ENCODE measurements around the gene HSPH1. TPM values are rescaled to one million over a fixed set of nuclear protein-coding genes. Genes with fewer than 3 reads are reported as not detected.
A peak's percentile ranks its signal among the peaks of the same experiment; 100 is the strongest.

The HSPH1 gene
- total and polyA plus RNA-seq, 2 of the 8 experiments (the other 6 are each of a cell fraction or from before 2014, with no cell fraction given): 14.2 to 145 TPM

DNA sequence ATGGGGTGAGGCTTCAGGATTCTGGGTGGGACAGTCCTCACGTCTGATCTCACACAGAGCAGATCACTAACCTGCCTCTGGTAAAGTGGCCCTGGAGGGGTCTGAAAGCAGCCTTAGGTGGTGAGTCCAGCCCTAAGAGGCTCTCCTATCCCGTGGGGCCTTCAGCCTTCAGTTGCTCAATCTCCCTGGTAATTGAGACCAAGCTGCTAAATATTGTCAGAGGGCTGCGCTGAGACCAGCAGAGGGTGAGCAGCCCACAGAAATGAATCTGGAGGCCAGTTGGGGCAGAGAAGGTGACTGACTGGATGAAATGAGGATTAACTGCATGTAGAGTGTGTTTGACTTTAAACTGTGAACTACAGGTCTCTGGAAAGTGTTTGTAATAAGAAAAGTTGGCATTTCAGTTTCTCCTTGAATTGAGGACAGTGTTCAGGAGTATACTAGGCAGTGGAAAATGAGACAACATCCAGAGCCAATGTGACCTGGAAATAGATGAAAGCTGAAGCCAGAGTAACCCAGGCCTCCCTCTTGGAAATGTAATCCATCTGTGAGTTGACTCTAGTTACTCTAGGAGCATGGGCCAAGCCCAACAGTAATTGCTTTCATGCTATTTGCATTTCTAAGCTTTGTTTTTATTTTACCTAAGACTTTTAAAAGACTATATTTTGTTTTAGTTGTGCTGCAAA is 14.3 kb upstream of the HSPH1 start:
- H2BK5ac ChIP-seq (ENCODE audit: low read depth, low read length): no peak overlapping the region
- ChIA-PET CTCF (ENCODE audit: partially characterized antibody) (interaction anchor here (1.1 kb wide), 1 partner anchor 267 kb away, joined by 3 read pairs; no protein-coding TSS in a partner anchor), POLR2A (ENCODE audit: partially characterized antibody) (no interaction called here)
- no peak overlapping the region for H3K14ac ChIP-seq (ENCODE audit: insufficient read length)
- no peaks in the 10 kb centered on the region for H3K79me2 ChIP-seq (ENCODE audit: control insufficient read depth in 1 of 2, insufficient read depth in 2 of 2, low read length in 2 of 2)
- TF ChIP-seq HDAC2 (IDR thresholded peaks at IDR 0.05; ENCODE audit: borderline replicate concordance in 1 of 2, low read depth in 2 of 2, low read length in 2 of 2) (no peak), TEAD4 (IDR thresholded peaks at IDR 0.05; ENCODE audit: low read depth, low read length) (no peak), TBP (IDR thresholded peaks at IDR 0.05; ENCODE audit: low read depth, low read length) (no peak), RAD21 (IDR thresholded peaks at IDR 0.05 in 1 of 2, conservative IDR thresholded peaks at IDR 0.05 in 1 of 2; ENCODE audit: low read depth in 2 of 2, low read length in 2 of 2) (0 out of 4 replicates have a peak, but pooled peaks of 1 of the 2 experiments have one; percentile 7), MAX (IDR thresholded peaks at IDR 0.05) (no peak), MAFK (IDR thresholded peaks at IDR 0.05; ENCODE audit: low read depth, low read length) (no peak), SUZ12 (IDR thresholded peaks at IDR 0.05; ENCODE audit: low read length) (no peak), SAP30 (IDR thresholded peaks at IDR 0.05; ENCODE audit: insufficient read depth, insufficient replicate concordance, low read length) (no peak)
- H3K4me1 ChIP-seq (replicated peaks in 1 of 4; ENCODE audit: control insufficient read depth in 3 of 4, insufficient read depth in 4 of 4, low read length in 3 of 4): no peaks in the 10 kb centered on the region; a peak in 1 of 7 replicates
- no peak overlapping the region for H3K4ac ChIP-seq (replicated peaks; ENCODE audit: insufficient read length, low read depth, low read length)
- DNase-seq (ENCODE audit: low read depth in 1 of 2, low spot score in 2 of 2) (no peak), FAIRE-seq (no peak)
- H4K91ac ChIP-seq (replicated peaks; ENCODE audit: insufficient read length, low read length): no peak overlapping the region
- H3K18ac ChIP-seq (ENCODE audit: extremely low read depth, low read length): no peak overlapping the region
- H4K5ac ChIP-seq (ENCODE audit: insufficient read length, low read depth, low read length): no peak overlapping the region
- WGBS, 2 experiments (ENCODE audit: extremely low coverage in 1 of 2, insufficient coverage in 1 of 2, insufficient read length in 1 of 2, insufficient replicate concordance in 2 of 2, low coverage in 1 of 2, low lambda C conversion rate in 2 of 2, missing lambda C conversion rate in 1 of 2): 89% methylated on average over 3 of the region's 3 CpGs; no CpG with 5 or more reads in 1 of the 2 experiments
- no peak overlapping the region for H3K23ac ChIP-seq (ENCODE audit: insufficient read length)
- H2BK120ac ChIP-seq (replicated peaks; ENCODE audit: low read depth, low read length): no peak overlapping the region
- H3K27ac ChIP-seq (ENCODE audit: low read depth, low read length): no peak overlapping the region
- no peak overlapping the region for H2AK5ac ChIP-seq (ENCODE audit: low read depth, low read length)
- H3K36me3 ChIP-seq (ENCODE audit: control insufficient read depth in 2 of 4, insufficient read depth in 4 of 4, low read length in 3 of 4): no peaks in the 10 kb centered on the region
- no peaks in the 10 kb centered on the region for H3K9me3 ChIP-seq (ENCODE audit: insufficient read depth in 2 of 2, low read depth in 1 of 2, low read length in 1 of 2)
- H3K9ac ChIP-seq (replicated peaks in 1 of 4; ENCODE audit: extremely low read depth in 1 of 4, low read depth in 3 of 4, low read length in 3 of 4): no peak overlapping the region
- no peaks in the 10 kb centered on the region for H3K23me2 ChIP-seq (ENCODE audit: low read depth, low read length)
- H3K79me1 ChIP-seq (ENCODE audit: low read depth, low read length): no peaks in the 10 kb centered on the region
- H3K4me2 ChIP-seq (ENCODE audit: insufficient read depth in 1 of 2, low read depth in 2 of 2, low read length in 2 of 2): no peak overlapping the region
- H2BK20ac ChIP-seq (ENCODE audit: low read length): no peak overlapping the region
- no peaks in the 10 kb centered on the region for H4K20me1 ChIP-seq (replicated peaks in 1 of 2; ENCODE audit: control insufficient read depth in 1 of 2, insufficient read depth in 2 of 2, low read length in 2 of 2)
- H2BK15ac ChIP-seq (ENCODE audit: low read length): no peak overlapping the region
- H4K8ac ChIP-seq (ENCODE audit: extremely low read depth, insufficient read depth, low read length): no peak overlapping the region
- no peak overlapping the region for H3K56ac ChIP-seq (replicated peaks; ENCODE audit: insufficient read length, low read depth, low read length)
- H2BK12ac ChIP-seq (ENCODE audit: low read depth, low read length): no peak overlapping the region
- H2AFZ ChIP-seq (ENCODE audit: low read length): no peak overlapping the region
- H3K27me3 ChIP-seq (replicated peaks in 1 of 4; ENCODE audit: control insufficient read depth in 3 of 4, extremely low read depth in 1 of 4, insufficient read depth in 3 of 4, low read length in 3 of 4): no peaks in the 10 kb centered on the region
- H3K4me3 ChIP-seq (ENCODE audit: extremely low read depth in 1 of 4, insufficient read depth in 2 of 4, low read depth in 3 of 4, low read length in 4 of 4): no peak overlapping the region

All from H1 (cell line).